Kidney (tissue), 22 donors: ENCODE results near the gene COPB1. TPM values are rescaled to one million over a fixed set of nuclear protein-coding genes. Genes with fewer than 3 reads are reported as not detected.

Experiments
- DNase-seq, 5 donors: peaks; one replicate each; pipeline ENCODE4 v3.0.0-alpha.2; 2013 to 2020
- FAIRE-seq: peaks from 2 replicates; lab custom pipeline; 2012; peaks lifted over from hg19 to GRCh38; lab: Jason Lieb, UNC
- H3K27ac ChIP-seq, 2 donors: one replicate each; pipeline ENCODE4 v1.7.0; 2013; ENCODE audit warnings: low read depth in 2 of 2, low read length in 2 of 2, inconsistent platforms in 1 of 2
- H3K27me3 ChIP-seq: one replicate; pipeline ENCODE4 v1.7.1; 2013; ENCODE audit warnings: low read length, inconsistent platforms; ENCODE audit not compliant: control insufficient read depth, insufficient read depth
- H3K36me3 ChIP-seq, 3 donors: one replicate each; pipeline versions ENCODE4 v1.7.0 to v1.7.1; 2013; ENCODE audit warnings: low read length in 3 of 3, control low read depth in 1 of 3, inconsistent platforms in 1 of 3; ENCODE audit not compliant: insufficient read depth in 3 of 3, control insufficient read depth in 2 of 3
- H3K4me1 ChIP-seq, 3 donors: one replicate each; pipeline versions ENCODE4 v1.7.0 to v1.7.1; 2013; ENCODE audit warnings: low read length in 3 of 3, inconsistent platforms in 1 of 3, low read depth in 1 of 3; ENCODE audit not compliant: control insufficient read depth in 2 of 3, insufficient read depth in 2 of 3
- H3K4me3 ChIP-seq, 3 donors: one replicate each; pipeline versions ENCODE4 v1.7.0 to v1.8.1; 2013; ENCODE audit warnings: low read length in 3 of 3, control low read depth in 1 of 3, inconsistent platforms in 1 of 3
- H3K9ac ChIP-seq, 3 donors: one replicate each; pipeline versions ENCODE4 v1.7.0 to v1.7.1; 2013; ENCODE audit warnings: low read length in 3 of 3, control low read depth in 1 of 3, inconsistent platforms in 1 of 3
- H3K9me3 ChIP-seq, 3 donors: one replicate each; pipeline versions ENCODE4 v1.7.0 to v1.7.1; 2013; ENCODE audit warnings: low read length in 3 of 3, control low read depth in 1 of 3, inconsistent platforms in 1 of 3; ENCODE audit not compliant: control insufficient read depth in 2 of 3, insufficient read depth in 1 of 3
- CTCF ChIP-seq: IDR thresholded peaks from 3 replicates; pipeline ENCODE4 v1.5.1; 2012; ENCODE audit warnings: mild to moderate bottlenecking, moderate library complexity, borderline replicate concordance; ENCODE audit not compliant: insufficient read depth; ENCODE audit errors: extremely low read depth
- intact Hi-C: fragments of 100-400 bp; cut with DNase I; formaldehyde crosslinking; loops from one replicate; pipeline ENCODE4 v1.11.1; 2022
- long read RNA-seq, 10 donors: library from polyadenylated mRNA in 1 of 10; unstranded in 1 of 10; transcript quantifications; one replicate each; pipeline ENCODE4 v2.0.0 and lab custom pipeline, GENCODE V29; 2021 to 2026
- polyA plus RNA-seq: library from polyadenylated mRNA; stranded (reverse); fragments of 350-450 nt; fragmentation: Illumina TruSeq; extraction: RNeasy Lipid Tissue Mini Kit (QIAGEN cat#74804); gene quantifications from one replicate; pipeline ENCODE4 v1.2.3, GENCODE V29; 2014; ENCODE audit warnings: low read depth, low replicate concordance; ENCODE audit not compliant: insufficient read depth
- total RNA-seq: library from RNA; stranded (reverse); fragmentation: NEBNext Ultra II Directional; extraction: Animal tissue kit (Norgen Biotek cat#: 25700); gene quantifications from one replicate; pipeline ENCODE4 v1.2.1, GENCODE V29; 2021
- donor health status: control.
- donor health status: control.
- donor health status: control.
- donor health status: control.
- donor health status: control.
- donor health status: DM: yes; HTN: yes; CAD: no.
- donor health status: Normal renal cell carcinoma (clear cell type).

Gene COPB1
- 92.3 TPM for total RNA-seq
- polyA plus RNA-seq: 54.9 TPM
- long read RNA-seq, donor 1, transcript COPB1-202 (22 exons, 3,382 nt): major isoform, 6 of 12 reads
- long read RNA-seq, donor 1, partial matches to known transcripts: 0 of 12 reads
- long read RNA-seq, donor 1, other reads (novel, unspliced or antisense): 5 of 12 reads
- long read RNA-seq, donor 2, transcript COPB1-202 (22 exons, 3,382 nt): major isoform, 15 of 22 reads
- long read RNA-seq, donor 2, partial matches to known transcripts: 7 of 22 reads
- long read RNA-seq, donor 2, other reads (novel, unspliced or antisense): 0 of 22 reads
- long read RNA-seq, donor 3, transcript COPB1-202 (22 exons, 3,382 nt): major isoform, 23 of 30 reads
- long read RNA-seq, donor 3, partial matches to known transcripts: 5 of 30 reads
- long read RNA-seq, donor 3, other reads (novel, unspliced or antisense): 0 of 30 reads
- long read RNA-seq, donor 4, transcript COPB1-202 (22 exons, 3,382 nt): major isoform, 10 of 12 reads
- long read RNA-seq, donor 4, partial matches to known transcripts: 0 of 12 reads
- long read RNA-seq, donor 4, other reads (novel, unspliced or antisense): 0 of 12 reads
- long read RNA-seq, donor 5, partial matches to known transcripts: 0 of 2 reads
- long read RNA-seq, donor 5, other reads (novel, unspliced or antisense): 0 of 2 reads
- long read RNA-seq, donor 6, transcript COPB1-202 (22 exons, 3,382 nt): major isoform, 12 of 53 reads
- long read RNA-seq, donor 6, partial matches to known transcripts: 32 of 53 reads
- long read RNA-seq, donor 6, other reads (novel, unspliced or antisense): 7 of 53 reads
- long read RNA-seq, donor 7, transcript COPB1-202 (22 exons, 3,382 nt): major isoform, 19 of 49 reads
- long read RNA-seq, donor 7, partial matches to known transcripts: 15 of 49 reads
- long read RNA-seq, donor 7, other reads (novel, unspliced or antisense): 15 of 49 reads
- long read RNA-seq, donor 8, transcript COPB1-202 (22 exons, 3,382 nt): major isoform, 5 of 5 reads
- long read RNA-seq, donor 8, partial matches to known transcripts: 0 of 5 reads
- long read RNA-seq, donor 8, other reads (novel, unspliced or antisense): 0 of 5 reads
- long read RNA-seq, donor 9, transcript COPB1-202 (22 exons, 3,382 nt): major isoform, 6 of 8 reads
- long read RNA-seq, donor 9, partial matches to known transcripts: 0 of 8 reads
- long read RNA-seq, donor 9, other reads (novel, unspliced or antisense): 0 of 8 reads
- long read RNA-seq, donor 10, transcript COPB1-202 (22 exons, 3,382 nt): major isoform, 8 of 23 reads
- long read RNA-seq, donor 10, partial matches to known transcripts: 15 of 23 reads
- long read RNA-seq, donor 10, other reads (novel, unspliced or antisense): 0 of 23 reads

GRCh38 chr11:14499560-14500180 is at the start of gene COPB1:
Gene COPB1, minus strand, starts transcription at chr11:14499811. Its CDS starts 883 bp downstream, at chr11:14498928.
- DNase-seq (peak; percentile 95 to 98 (median 96)), FAIRE-seq (no peak)
- peak within 1 kb of the TSS; percentile 96 to 98 (median 98) for H3K4me3 ChIP-seq
- no peaks in the 10 kb centered on the region for H3K4me1 ChIP-seq
- no peaks in the 10 kb centered on the region for H3K27me3 ChIP-seq
- TF ChIP-seq CTCF: no peak
- no peaks in the 10 kb centered on the region for H3K9me3 ChIP-seq
- peak within 1 kb of the TSS; percentile 91 to 96 (median 95) for H3K9ac ChIP-seq
- intact Hi-C loops: no loop called here
- peak within 1 kb of the TSS; percentile 86 to 88 for H3K27ac ChIP-seq
- peaks cover 2 to 19% (median 5%) of the 10 kb centered on the region in 3 donors for H3K36me3 ChIP-seq

GRCh38 chr11:14547440-14547839 is 47.8 kb upstream of the COPB1 start:
- H3K4me3 ChIP-seq: no peak overlapping the region
- DNase-seq: no peak
- no peaks in the 10 kb centered on the region for H3K9me3 ChIP-seq
- TF ChIP-seq CTCF: no peak
- H3K27me3 ChIP-seq: no peaks in the 10 kb centered on the region
- H3K36me3 ChIP-seq: no peaks in the 10 kb centered on the region
- H3K9ac ChIP-seq: no peak overlapping the region
- no peak for FAIRE-seq
- no peak overlapping the region for H3K27ac ChIP-seq
- no peaks in the 10 kb centered on the region for H3K4me1 ChIP-seq
- intact Hi-C loops: no loop called here

GRCh38 chr11:14546672-14547071 is 47.1 kb upstream of the COPB1 start:
- FAIRE-seq: no peak
- no peak for TF ChIP-seq CTCF
- H3K27me3 ChIP-seq: no peaks in the 10 kb centered on the region
- intact Hi-C loops: no loop called here
- no peaks in the 10 kb centered on the region for H3K9me3 ChIP-seq
- H3K27ac ChIP-seq: no peak overlapping the region
- H3K9ac ChIP-seq: no peak overlapping the region
- H3K4me3 ChIP-seq: no peak overlapping the region
- no peaks in the 10 kb centered on the region for H3K36me3 ChIP-seq
- DNase-seq: no peak
- no peaks in the 10 kb centered on the region for H3K4me1 ChIP-seq
